Aortic smooth muscle cell (primary cell): Measurements from ENCODE around the gene NTMT1. TPM values are rescaled to one million over a fixed set of nuclear protein-coding genes. Genes with fewer than 3 reads are reported as not detected.

Experiments used
- total RNA-seq: library from RNA; depleted of rRNA; stranded (reverse); fragments of >200 nt; gene quantifications from 2 replicates; pipeline ENCODE4 v1.2.3, GENCODE V29; 2014

Gene NTMT1, protein sequence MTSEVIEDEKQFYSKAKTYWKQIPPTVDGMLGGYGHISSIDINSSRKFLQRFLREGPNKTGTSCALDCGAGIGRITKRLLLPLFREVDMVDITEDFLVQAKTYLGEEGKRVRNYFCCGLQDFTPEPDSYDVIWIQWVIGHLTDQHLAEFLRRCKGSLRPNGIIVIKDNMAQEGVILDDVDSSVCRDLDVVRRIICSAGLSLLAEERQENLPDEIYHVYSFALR
- total RNA-seq, result 41.0 and 62.9 TPM in 2 replicates

DNA sequence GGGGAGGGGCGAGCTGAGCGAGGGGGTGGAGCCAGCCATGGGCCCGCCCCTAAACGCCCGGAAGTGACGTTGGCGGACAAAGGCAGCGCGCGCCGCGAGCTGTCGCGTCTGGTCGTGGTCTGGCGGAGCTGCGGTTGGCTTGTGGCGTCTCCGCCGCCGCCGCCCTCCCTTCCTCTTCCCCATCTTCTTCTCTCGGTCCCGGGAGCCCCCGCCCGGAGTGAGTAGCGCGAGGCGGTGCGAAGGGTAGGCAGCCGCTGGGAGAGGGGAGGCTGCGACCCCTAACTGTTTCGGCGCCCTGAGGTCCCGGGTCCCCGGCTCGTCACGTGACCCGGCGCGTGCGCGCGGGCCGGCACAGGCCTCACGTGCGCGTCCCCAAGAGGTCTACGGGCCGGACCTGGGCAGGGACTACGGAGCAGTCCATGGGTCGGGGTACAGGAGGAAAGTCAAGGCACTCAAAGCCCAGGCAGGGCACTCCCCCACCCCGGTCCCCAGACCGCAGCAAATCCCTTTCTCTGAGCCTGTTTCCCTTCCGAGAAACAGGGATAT lies at the start of gene NTMT1:
NTMT1 (plus strand) TSS at position 85 of the 546 bp plus-strand sequence. CDS start 6,541 bp downstream, outside the sequence.

DNA sequence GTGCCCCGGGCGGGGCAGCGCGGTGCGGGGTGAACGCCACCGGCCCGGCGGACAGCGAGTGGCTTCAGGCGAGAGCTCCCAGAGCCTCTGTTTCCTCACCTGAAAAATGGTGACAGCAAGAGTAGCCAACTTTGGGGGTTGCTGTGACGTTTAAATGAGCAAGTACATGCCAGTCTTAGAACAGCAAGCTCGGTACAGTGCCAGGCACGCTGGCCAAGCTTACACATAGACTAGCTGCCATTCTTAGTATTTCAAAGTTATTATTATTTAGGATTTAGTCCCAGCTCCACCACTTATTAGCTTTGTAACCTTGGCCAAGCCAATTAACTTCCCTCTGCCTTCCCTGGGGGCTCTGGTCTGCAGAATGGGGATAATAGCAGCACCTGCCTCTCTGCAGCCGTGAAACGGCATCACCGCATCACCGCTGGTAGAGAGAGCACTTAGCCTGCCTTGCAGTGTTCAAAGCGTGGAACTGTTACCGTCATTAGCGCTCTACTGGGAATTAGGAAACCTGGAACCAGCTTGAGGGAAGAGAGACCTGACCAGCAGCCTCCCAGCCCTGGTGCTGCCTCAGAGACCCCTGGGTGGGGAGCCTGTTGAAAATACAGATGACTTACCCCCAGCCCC lies 5.2 kb upstream of the NTMT1 start, which contains the start of gene C9orf50:
C9orf50 (minus strand) TSS at position 433 of the 627 bp plus-strand sequence. CDS start 527 bp downstream, outside the sequence.

DNA sequence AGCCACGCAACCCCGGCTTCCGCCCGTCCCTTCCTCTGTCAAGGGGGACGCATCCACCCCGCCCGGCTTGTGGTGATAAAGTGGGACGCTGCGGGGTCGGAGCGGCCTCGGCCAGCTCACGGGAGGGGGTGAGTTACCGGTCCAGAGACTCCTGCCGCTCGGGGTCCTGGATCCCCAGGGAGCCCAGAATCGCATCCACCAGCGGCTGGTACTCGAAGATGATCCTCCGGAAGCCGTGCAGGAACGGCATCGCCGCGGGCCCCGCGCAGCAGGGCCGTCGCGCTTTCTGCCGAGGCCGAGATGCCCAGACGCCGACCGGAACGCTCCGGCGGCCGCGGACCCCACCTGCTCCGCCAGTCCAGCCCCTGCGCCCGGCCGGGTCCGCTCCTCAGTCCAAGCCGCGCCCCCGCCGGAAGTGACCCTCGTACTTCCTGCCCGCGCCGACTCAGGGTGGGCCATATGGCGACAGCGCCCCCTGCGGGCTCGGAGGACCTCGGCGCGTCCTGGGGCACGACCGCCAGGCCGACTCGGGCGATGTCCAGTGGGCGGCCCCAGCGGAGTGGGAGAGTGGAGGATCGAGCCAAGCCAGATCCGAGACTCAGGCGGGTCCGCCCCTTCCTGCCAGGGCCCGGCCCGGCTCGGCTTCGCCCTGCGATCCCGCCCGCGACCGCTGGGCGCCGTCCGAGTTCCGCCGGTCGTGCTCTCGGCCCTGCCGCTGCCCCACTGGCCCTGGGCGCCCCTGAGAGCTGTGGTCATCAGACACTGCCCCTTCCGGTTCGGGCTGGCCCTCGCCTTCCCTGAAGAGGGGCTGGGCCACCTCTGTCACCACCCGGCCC lies 16.0 kb downstream of the NTMT1 start, which contains the start of gene ASB6:
ASB6 (minus strand) TSS at position 402 of the 836 bp plus-strand sequence; CDS start at position 250, 152 bp downstream.

DNA sequence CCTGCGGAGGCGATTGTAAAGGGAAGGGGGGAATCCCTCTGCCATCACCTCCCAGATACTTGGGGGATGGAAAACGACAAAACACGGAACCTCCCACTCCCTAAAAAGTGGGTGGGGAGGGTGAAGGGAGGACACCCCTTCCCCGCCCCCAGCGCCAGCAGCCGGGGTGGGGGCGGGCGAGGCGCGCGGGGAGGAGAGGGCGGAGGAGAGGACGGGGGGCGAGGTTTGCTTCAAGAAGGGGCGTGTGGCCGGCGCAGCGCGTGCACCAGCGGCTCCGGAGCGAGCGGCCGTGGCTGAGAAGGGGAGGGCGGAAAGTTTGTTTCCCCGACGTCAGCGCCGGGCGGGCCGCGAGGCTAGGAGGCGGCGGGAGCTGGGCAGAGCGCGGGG lies 39.4 kb downstream of the NTMT1 start, which contains the start of gene PRRX2:
PRRX2 (plus strand) TSS at position 259 of the 387 bp plus-strand sequence. CDS start 221 bp downstream, outside the sequence.

Other genes with a start within 250 kb of the NTMT1 start
- 0.13 and 0.19 TPM in 2 replicates for gene C9orf50, start 5.1 kb upstream of the NTMT1 start, total RNA-seq
- 13.0 and 18.0 TPM in 2 replicates for gene ASB6, start 16.0 kb downstream of the NTMT1 start, total RNA-seq
- gene PRRX2, start 39.5 kb downstream of the NTMT1 start, total RNA-seq, result 29.0 and 32.8 TPM in 2 replicates
- gene PTGES, start 126.9 kb downstream of the NTMT1 start, total RNA-seq, result 1.9 and 4.4 TPM in 2 replicates
- gene TOR1B, start 177.0 kb downstream of the NTMT1 start, total RNA-seq, result 21.8 and 28.7 TPM in 2 replicates
- gene TOR1A, start 198.0 kb downstream of the NTMT1 start, total RNA-seq, result 24.9 and 27.1 TPM in 2 replicates
- 51.7 and 94.2 TPM in 2 replicates for gene C9orf78, start 209.1 kb downstream of the NTMT1 start, total RNA-seq
- 8.7 and 9.0 TPM in 2 replicates for gene USP20, start 209.3 kb downstream of the NTMT1 start, total RNA-seq